Measurements from ENCODE around the gene MACROD1.

- no peak for TF ChIP-seq CTCF (IDR thresholded peaks at IDR 0.05)
- no peak for TF ChIP-seq POLR2AphosphoS5 (IDR thresholded peaks at IDR 0.05)
Observed at GRCh38 chr11:63958008-63958407, 207.9 kb downstream of the MACROD1 start.

All from suprapubic skin (tissue), 3 donors.